Measurements from ENCODE around the gene EXOC2.

Gene EXOC2

GRCh38 chr6:449486-450419 is 243.2 kb downstream of the EXOC2 start:
- DNase-seq (ENCODE audit: low read depth in 2 of 3, low spot score in 1 of 3), result no peak

- no peak for DNase-seq (ENCODE audit: low read depth in 2 of 3, low spot score in 1 of 3)
These were observed 243.9 kb downstream of the EXOC2 start for GRCh38 chr6:449057-449430.

- no peak for DNase-seq (ENCODE audit: low read depth in 2 of 3, low spot score in 1 of 3)
These were observed 244.5 kb downstream of the EXOC2 start for GRCh38 chr6:448296-449056.

GRCh38 chr6:447381-448165 is 245.4 kb downstream of the EXOC2 start:
- DNase-seq (ENCODE audit: low read depth in 2 of 3, low spot score in 1 of 3), result peak in 2 of 3 donors; percentile 31 to 36

GRCh38 chr6:446418-447366 is 246.2 kb downstream of the EXOC2 start:
- DNase-seq (ENCODE audit: low read depth in 2 of 3, low spot score in 1 of 3), result peak; percentile 91 to 95 (median 93)

- DNase-seq (ENCODE audit: low read depth in 2 of 3, low spot score in 1 of 3), result no peak
These were observed 247.1 kb downstream of the EXOC2 start for GRCh38 chr6:445571-446417.

GRCh38 chr6:444653-445275 is 248.2 kb downstream of the EXOC2 start:
- DNase-seq (ENCODE audit: low read depth in 2 of 3, low spot score in 1 of 3), result peak in 2 of 3 donors; percentile 40 to 43

GRCh38 chr6:443621-444159 is 249.2 kb downstream of the EXOC2 start:
- no peak for DNase-seq (ENCODE audit: low read depth in 2 of 3, low spot score in 1 of 3)

- DNase-seq (ENCODE audit: low read depth in 2 of 3, low spot score in 1 of 3), result no peak
These were observed 251.6 kb downstream of the EXOC2 start for GRCh38 chr6:441126-441920.

- no peak for DNase-seq (ENCODE audit: low read depth in 2 of 3, low spot score in 1 of 3)
These were observed 253.2 kb downstream of the EXOC2 start for GRCh38 chr6:439641-440167.

GRCh38 chr6:438634-439170 is 254.2 kb downstream of the EXOC2 start:
- DNase-seq (ENCODE audit: low read depth in 2 of 3, low spot score in 1 of 3), result no peak

- DNase-seq (ENCODE audit: low read depth in 2 of 3, low spot score in 1 of 3), result no peak
These were observed 255.9 kb downstream of the EXOC2 start for GRCh38 chr6:437037-437392.

- no peak for DNase-seq (ENCODE audit: low read depth in 2 of 3, low spot score in 1 of 3)
These were observed 256.5 kb downstream of the EXOC2 start for GRCh38 chr6:436308-437036.

- no peak for DNase-seq (ENCODE audit: low read depth in 2 of 3, low spot score in 1 of 3)
These were observed 257.3 kb downstream of the EXOC2 start for GRCh38 chr6:435441-436307.

Measured in stimulated activated CD4-positive, alpha-beta T cell treated with anti-CD3 and anti-CD28 coated beads, Interleukin-12 subunit alpha, Interleukin-12 subunit beta, amount 100 ng/mL, for 48 hours (primary cell).